A549 (cell line): Measurements from ENCODE around the gene YPEL1. TPM values are rescaled to one million over a fixed set of nuclear protein-coding genes. Genes with fewer than 3 reads are reported as not detected.

Source experiments
- ATAC-seq, 2 experiments: fragments of 200-7000 bp in 1 of 2; fragments of >200 bp in 1 of 2; cut with Nextera tagmentation in 1 of 2; cut with Tn5 transposase in 1 of 2; 3 replicates each; pipeline versions ENCODE4 v1.8.0 to v1.9.1; 2018 to 2020; ENCODE audit warnings: mild to moderate bottlenecking in 1 of 2, moderate library complexity in 1 of 2
- CTCF ChIA-PET: fragments of 300-600 bp; sonication (Branson Sonifier 250); formaldehyde crosslinking; extraction: SDS; loops from one replicate; lab custom pipeline; 2021; ENCODE audit warnings: antibody characterized with exemption, inconsistent platforms; lab: Yijun Ruan, JAX
- POLR2A ChIA-PET: fragments of 350-600 bp; formaldehyde crosslinking; extraction: SDS; loops from one replicate; lab custom pipeline; 2021; ENCODE audit warnings: antibody characterized with exemption, inconsistent platforms; lab: Yijun Ruan, JAX
- DNase-seq, 2 experiments: peaks; one replicate each; pipeline versions ENCODE4 v3.0.0 to v3.0.0-alpha.2; 2011 to 2016; ENCODE audit warnings: low read depth in 1 of 2, low spot score in 1 of 2
- FAIRE-seq: peaks from 2 replicates; lab custom pipeline; 2011; peaks lifted over from hg19 to GRCh38; lab: Jason Lieb, UNC
- H3K27ac ChIP-seq, 2 experiments: fragments of >200 bp; sonication (Bioruptor Twin); formaldehyde crosslinking; 3 replicates each; pipeline ENCODE4 v1.5.1; 2016 to 2017
- H3K4me1 ChIP-seq: fragments of >200 bp; sonication (Bioruptor Twin); formaldehyde crosslinking; 3 replicates; pipeline ENCODE4 v1.6.1; 2016
- H3K4me2 ChIP-seq: fragments of >200 bp; sonication (Bioruptor Twin); formaldehyde crosslinking; 3 replicates; pipeline ENCODE4 v1.6.1; 2016
- H3K4me3 ChIP-seq: fragments of >200 bp; sonication (Bioruptor Twin); formaldehyde crosslinking; 3 replicates; pipeline ENCODE4 v1.5.1; 2016
- H3K9me3 ChIP-seq: fragments of >200 bp; sonication (Bioruptor Twin); formaldehyde crosslinking; 3 replicates; pipeline ENCODE4 v1.6.1; 2016
- CBX8 ChIP-seq: fragments of 200-600 bp; sonication (generic); IDR thresholded peaks from 2 replicates; pipeline ENCODE4 v1.6.1; 2016
- CEBPB ChIP-seq, 2 experiments: fragments of >200 bp in 1 of 2; sonication (Bioruptor Twin) in 1 of 2; formaldehyde crosslinking in 1 of 2; IDR thresholded peaks; 2 replicates each; pipeline ENCODE4 v1.6.1; 2012 to 2016
- CHD2 ChIP-seq: fragments of 150-350 bp; IDR thresholded peaks from 2 replicates; pipeline ENCODE4 v1.6.1; 2014; ENCODE audit warnings: low read length; ENCODE audit not compliant: partially characterized antibody
- EP300 ChIP-seq, 2 experiments: fragments of >200 bp; sonication (Bioruptor Twin); formaldehyde crosslinking; IDR thresholded peaks; 2 replicates in 1 of 2; 3 replicates in 1 of 2; pipeline ENCODE4 v1.6.1; 2016 to 2017
- ESRRA ChIP-seq: fragments of 150-350 bp; IDR thresholded peaks from 2 replicates; pipeline ENCODE4 v1.6.1; 2014; ENCODE audit warnings: mild to moderate bottlenecking, low read length, borderline replicate concordance
- FOSB ChIP-seq: fragments of 250-450 bp; sonication (Bioruptor Pico); IDR thresholded peaks from 2 replicates; pipeline ENCODE4 v1.5.0; 2020; ENCODE audit warnings: mild to moderate bottlenecking, moderate library complexity
- FOSL2 ChIP-seq, 2 experiments: fragments of 450-650 bp in 1 of 2; fragments of >200 bp in 1 of 2; sonication (Bioruptor Twin) in 1 of 2; formaldehyde crosslinking; IDR thresholded peaks; 2 replicates each; pipeline versions ENCODE4 v1.5.0 to v1.6.1; 2016 to 2020; ENCODE audit warnings: mild to moderate bottlenecking in 1 of 2, moderate library complexity in 1 of 2
- FOXS1 ChIP-seq: fragments of 250-450 bp; sonication (Bioruptor Pico); IDR thresholded peaks from 2 replicates; pipeline ENCODE4 v1.5.0; 2020; ENCODE audit warnings: mild to moderate bottlenecking, moderate library complexity
- GATA3 ChIP-seq: IDR thresholded peaks from 2 replicates; pipeline ENCODE4 v1.6.1; 2012; ENCODE audit warnings: borderline replicate concordance
- HOXA7 ChIP-seq: fragments of 250-450 bp; sonication (Bioruptor Pico); IDR thresholded peaks from 2 replicates; pipeline ENCODE4 v1.5.0; 2020; ENCODE audit warnings: mild to moderate bottlenecking, moderate library complexity
- HOXB13 ChIP-seq: fragments of 250-450 bp; sonication (Bioruptor Pico); IDR thresholded peaks from 2 replicates; pipeline ENCODE4 v1.5.0; 2020; ENCODE audit warnings: low read depth, mild to moderate bottlenecking, moderate library complexity
- KDM5A ChIP-seq: fragments of 200-600 bp; sonication (generic); IDR thresholded peaks from 2 replicates; pipeline ENCODE4 v1.6.1; 2016; ENCODE audit warnings: antibody characterized with exemption, mild to moderate bottlenecking
- MAFK ChIP-seq: fragments of 450-650 bp; IDR thresholded peaks from 2 replicates; pipeline ENCODE4 v1.6.1; 2014; ENCODE audit not compliant: partially characterized antibody
- NFE2L2 ChIP-seq: fragments of 150-350 bp; conservative IDR thresholded peaks from 2 replicates; pipeline ENCODE4 v1.6.1; 2014; ENCODE audit warnings: low read length
- PHF8 ChIP-seq: fragments of 200-600 bp; sonication (generic); IDR thresholded peaks from 2 replicates; pipeline ENCODE4 v1.6.1; 2016; ENCODE audit warnings: low read depth, mild to moderate bottlenecking, antibody characterized with exemption, moderate library complexity, borderline replicate concordance
- POLR2A ChIP-seq: IDR thresholded peaks from 2 replicates; pipeline ENCODE4 v1.6.1; 2012; ENCODE audit warnings: mild to moderate bottlenecking, low read length
- POLR2AphosphoS2 ChIP-seq: conservative IDR thresholded peaks from 2 replicates; pipeline ENCODE4 v1.6.1; 2012; ENCODE audit warnings: low read length, improper control_type of control experiment, inconsistent platforms
- RAD21 ChIP-seq, 2 experiments: fragments of >200 bp in 1 of 2; sonication (Bioruptor Twin) in 1 of 2; formaldehyde crosslinking in 1 of 2; IDR thresholded peaks in 1 of 2; conservative IDR thresholded peaks in 1 of 2; 2 replicates in 1 of 2; 3 replicates in 1 of 2; pipeline ENCODE4 v1.6.1; 2012 to 2018; ENCODE audit warnings: inconsistent platforms in 1 of 2
- RARB ChIP-seq: fragments of 250-450 bp; sonication (Bioruptor Pico); IDR thresholded peaks from 2 replicates; pipeline ENCODE4 v1.8.0; 2021; ENCODE audit warnings: mild to moderate bottlenecking, moderate library complexity
- RFX5 ChIP-seq: fragments of 450-650 bp; IDR thresholded peaks from 2 replicates; pipeline ENCODE4 v1.7.1; 2014; ENCODE audit warnings: antibody characterized with exemption, mild to moderate bottlenecking, moderate library complexity
- RNF2 ChIP-seq: fragments of 200-600 bp; sonication (generic); IDR thresholded peaks from 2 replicates; pipeline ENCODE4 v1.6.1; 2016; ENCODE audit warnings: low read depth, mild to moderate bottlenecking, antibody characterized with exemption, moderate library complexity, borderline replicate concordance
- TFCP2L1 ChIP-seq: fragments of 250-450 bp; sonication (Bioruptor Pico); IDR thresholded peaks from 2 replicates; pipeline ENCODE4 v1.5.0; 2021; ENCODE audit warnings: mild to moderate bottlenecking
- TP53 ChIP-seq: fragments of 250-450 bp; sonication (Bioruptor Pico); IDR thresholded peaks from 2 replicates; pipeline ENCODE4 v1.5.0; 2021; ENCODE audit warnings: mild to moderate bottlenecking, moderate library complexity
- ZC3H11A ChIP-seq: fragments of 450-650 bp; IDR thresholded peaks from 2 replicates; pipeline ENCODE4 v1.6.1; 2014; ENCODE audit warnings: antibody characterized with exemption, mild to moderate bottlenecking
- WGBS: methylation state at CpG from one replicate; pipeline ENCODE4 v1.1.6; 2017; ENCODE audit errors: missing lambda C conversion rate; 5-methylcytosine and 5-hydroxymethylcytosine counted together
- polyA plus RNA-seq, 4 experiments: library from polyadenylated mRNA; depleted of rRNA in 3 of 4; stranded (reverse); fragments of >200 nt; fragmentation: RNase III in 1 of 4; extraction: RNeasy Plus Mini Kit Qiagen cat#74134 plus additional on column Dnase treatment in 1 of 4; gene quantifications; 2 replicates in 3 of 4; 3 replicates in 1 of 4; pipeline ENCODE4 v1.2.3, GENCODE V29; 2011 to 2017
- TF ChIP-seq, protein P1 (sequence below): fragments of >200 bp; sonication (Bioruptor Twin); formaldehyde crosslinking; IDR thresholded peaks from 2 replicates; pipeline ENCODE4 v1.6.1; 2016
- TF ChIP-seq, protein P2 (sequence below): fragments of 250-450 bp; sonication (Bioruptor Pico); IDR thresholded peaks from 2 replicates; pipeline ENCODE4 v1.5.0; 2021; ENCODE audit warnings: mild to moderate bottlenecking, moderate library complexity, borderline replicate concordance
- TF ChIP-seq, protein P3 (sequence below): IDR thresholded peaks from 2 replicates; pipeline ENCODE4 v1.6.1; 2012
- TF ChIP-seq, protein P4 (sequence below): fragments of 200-600 bp; sonication (generic); IDR thresholded peaks from 2 replicates; pipeline ENCODE4 v1.6.1; 2016; ENCODE audit warnings: antibody characterized with exemption, mild to moderate bottlenecking, moderate library complexity
- TF ChIP-seq, protein P5 (sequence below): IDR thresholded peaks from 2 replicates; pipeline ENCODE4 v1.6.1; 2012; ENCODE audit warnings: low read depth, borderline replicate concordance

The YPEL1 gene
- polyA plus RNA-seq, 2 of the 4 experiments (the other 2 are of a cell fraction): 0.22 to 0.59 TPM

DNA sequence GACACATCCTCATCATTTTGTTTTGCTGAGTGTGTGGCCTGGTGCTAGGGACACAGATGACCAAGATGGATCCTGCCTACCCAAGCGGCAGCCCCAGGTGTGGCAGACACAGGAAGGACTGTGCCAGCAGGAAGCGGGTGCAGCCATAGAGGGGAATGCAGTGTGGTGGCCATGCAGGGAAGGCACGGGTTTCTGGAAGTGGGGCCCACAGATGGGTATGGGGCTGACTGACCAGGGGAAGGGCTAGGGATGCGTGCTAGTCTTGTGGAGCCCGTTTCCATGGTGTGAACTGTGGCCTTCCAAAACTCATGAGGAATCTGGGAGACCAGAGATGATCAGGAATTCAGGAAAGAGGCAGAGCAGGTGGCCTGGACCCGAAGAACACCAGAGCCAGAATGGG is 33.5 kb downstream of the YPEL1 start:
- ATAC-seq (no peak), DNase-seq (no peak), FAIRE-seq (no peak)
- POLR2A ChIA-PET: no interaction called here
- no peak for TF ChIP-seq EP300 (IDR thresholded peaks at IDR 0.05)
- TF ChIP-seq FOSB (CRISPR knock-in tag): no peak
- no peak for TF ChIP-seq HOXA7
- TF ChIP-seq, protein P1, sequence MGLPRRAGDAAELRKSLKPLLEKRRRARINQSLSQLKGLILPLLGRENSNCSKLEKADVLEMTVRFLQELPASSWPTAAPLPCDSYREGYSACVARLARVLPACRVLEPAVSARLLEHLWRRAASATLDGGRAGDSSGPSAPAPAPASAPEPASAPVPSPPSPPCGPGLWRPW: no peak
- no peak for TF ChIP-seq FOXS1 (CRISPR knock-in tag)
- TF ChIP-seq FOSL2 (IDR thresholded peaks at IDR 0.05): no peak
- TF ChIP-seq FOSL2 (CRISPR knock-in tag; IDR thresholded peaks at IDR 0.05): no peak
- no peak for TF ChIP-seq NFE2L2
- no peak for TF ChIP-seq ZC3H11A
- TF ChIP-seq ESRRA: no peak
- no peak for TF ChIP-seq RNF2
- Histone ChIP-seq H3K27ac (no peak overlapping the region), H3K4me3 (no peak overlapping the region), H3K4me1 (no peaks in the 10 kb centered on the region), H3K4me2 (no peak overlapping the region), H3K9me3 (no peaks in the 10 kb centered on the region)
- 89% methylated on average over 5 of the region's 6 CpGs for WGBS
- CTCF ChIA-PET: no interaction called here

DNA sequence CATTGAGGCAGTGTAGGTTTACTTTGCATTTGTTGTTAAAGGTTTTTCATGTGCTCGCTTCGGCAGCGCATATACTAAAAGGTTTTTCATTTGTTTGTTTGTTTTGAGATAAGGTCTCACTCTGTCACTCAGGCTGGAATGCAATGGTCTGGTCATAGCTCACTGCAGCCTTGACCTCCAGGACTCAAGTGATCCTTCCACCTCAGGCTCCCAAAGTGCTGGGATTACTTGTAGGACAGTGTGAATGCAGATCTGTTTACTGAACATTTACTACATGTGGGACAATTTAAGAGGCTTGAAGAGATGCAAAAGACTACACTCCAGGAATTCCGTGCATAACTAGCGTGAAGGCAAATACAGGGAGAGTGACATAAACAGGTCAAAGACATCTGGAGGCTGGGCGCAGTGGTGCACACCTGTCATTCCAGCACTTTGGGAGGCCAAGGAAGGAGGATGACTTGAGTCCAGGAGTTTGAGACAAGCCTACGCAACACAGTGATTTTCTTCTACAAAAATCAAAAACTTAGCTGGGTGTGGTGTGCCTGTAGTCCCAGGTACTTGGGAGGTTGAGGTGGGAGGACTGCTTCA is 34.1 kb downstream of the YPEL1 start:
- FAIRE-seq (no peak), DNase-seq (no peak)
- CTCF ChIA-PET: no interaction called here

DNA sequence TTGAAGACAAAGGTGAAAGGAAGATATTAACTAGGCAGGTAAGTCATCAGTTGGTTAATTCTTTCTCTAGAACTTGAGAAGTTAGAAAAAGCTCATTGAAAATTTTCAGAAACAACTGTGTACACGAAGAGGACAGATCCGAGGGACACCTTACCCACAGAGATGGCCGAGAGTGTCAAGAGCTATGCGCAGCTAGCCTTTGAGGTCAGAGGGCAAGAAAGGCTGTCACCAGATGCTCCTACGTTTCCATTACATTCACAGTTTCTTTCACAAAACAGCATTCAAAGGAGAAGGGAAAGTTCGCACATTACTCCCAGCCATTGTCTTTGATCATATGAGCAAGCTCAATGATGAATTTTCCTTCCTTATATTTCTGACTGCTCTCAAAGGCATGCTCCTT is 34.8 kb downstream of the YPEL1 start:
- no peaks in the 10 kb centered on the region for H3K9me3 ChIP-seq
- H3K4me2 ChIP-seq: no peak overlapping the region
- no peak overlapping the region for H3K4me3 ChIP-seq
- FAIRE-seq (no peak), DNase-seq (no peak), ATAC-seq (no peak)
- TF ChIP-seq CBX8 (no peak), FOXS1 (CRISPR knock-in tag) (no peak), EP300 (IDR thresholded peaks at IDR 0.05) (no peak), MAFK (no peak), RFX5 (no peak), FOSL2 (IDR thresholded peaks at IDR 0.05) (no peak), FOSL2 (CRISPR knock-in tag; IDR thresholded peaks at IDR 0.05) (no peak), RAD21 (conservative IDR thresholded peaks at IDR 0.05 in 1 of 2, IDR thresholded peaks at IDR 0.05 in 1 of 2) (no peak), GATA3 (no peak)
- TF ChIP-seq, protein P2, sequence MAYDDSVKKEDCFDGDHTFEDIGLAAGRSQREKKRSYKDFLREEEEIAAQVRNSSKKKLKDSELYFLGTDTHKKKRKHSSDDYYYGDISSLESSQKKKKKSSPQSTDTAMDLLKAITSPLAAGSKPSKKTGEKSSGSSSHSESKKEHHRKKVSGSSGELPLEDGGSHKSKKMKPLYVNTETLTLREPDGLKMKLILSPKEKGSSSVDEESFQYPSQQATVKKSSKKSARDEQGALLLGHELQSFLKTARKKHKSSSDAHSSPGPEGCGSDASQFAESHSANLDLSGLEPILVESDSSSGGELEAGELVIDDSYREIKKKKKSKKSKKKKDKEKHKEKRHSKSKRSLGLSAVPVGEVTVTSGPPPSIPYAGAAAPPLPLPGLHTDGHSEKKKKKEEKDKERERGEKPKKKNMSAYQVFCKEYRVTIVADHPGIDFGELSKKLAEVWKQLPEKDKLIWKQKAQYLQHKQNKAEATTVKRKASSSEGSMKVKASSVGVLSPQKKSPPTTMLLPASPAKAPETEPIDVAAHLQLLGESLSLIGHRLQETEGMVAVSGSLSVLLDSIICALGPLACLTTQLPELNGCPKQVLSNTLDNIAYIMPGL (CRISPR knock-in tag): no peak
- TF ChIP-seq, protein P3, sequence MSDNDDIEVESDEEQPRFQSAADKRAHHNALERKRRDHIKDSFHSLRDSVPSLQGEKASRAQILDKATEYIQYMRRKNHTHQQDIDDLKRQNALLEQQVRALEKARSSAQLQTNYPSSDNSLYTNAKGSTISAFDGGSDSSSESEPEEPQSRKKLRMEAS: no peak
- POLR2A ChIA-PET: no interaction called here
- no peaks in the 10 kb centered on the region for H3K4me1 ChIP-seq
- 84% methylated on average over 6 of the region's 6 CpGs for WGBS
- no peak overlapping the region for H3K27ac ChIP-seq
- CTCF ChIA-PET: no interaction called here

More for the DNA sequence above, 34.1 kb downstream of the YPEL1 start:
- Histone ChIP-seq H3K4me1 (no peaks in the 10 kb centered on the region), H3K4me2 (no peak overlapping the region), H3K4me3 (no peak overlapping the region), H3K9me3 (no peaks in the 10 kb centered on the region), H3K27ac (no peak overlapping the region)
- no peak for ATAC-seq
- WGBS: 92% methylated on average over 7 of the region's 7 CpGs
- TF ChIP-seq PHF8 (no peak), TP53 (CRISPR knock-in tag) (no peak), TFCP2L1 (CRISPR knock-in tag) (no peak), ESRRA (no peak), RARB (CRISPR knock-in tag) (no peak), POLR2A (no peak), POLR2AphosphoS2 (no peak), HOXB13 (CRISPR knock-in tag) (no peak), CEBPB (IDR thresholded peaks at IDR 0.05) (no peak), CHD2 (no peak), MAFK (no peak), FOSB (CRISPR knock-in tag) (no peak), KDM5A (no peak), CBX8 (no peak), HOXA7 (no peak)
- TF ChIP-seq, protein P4, sequence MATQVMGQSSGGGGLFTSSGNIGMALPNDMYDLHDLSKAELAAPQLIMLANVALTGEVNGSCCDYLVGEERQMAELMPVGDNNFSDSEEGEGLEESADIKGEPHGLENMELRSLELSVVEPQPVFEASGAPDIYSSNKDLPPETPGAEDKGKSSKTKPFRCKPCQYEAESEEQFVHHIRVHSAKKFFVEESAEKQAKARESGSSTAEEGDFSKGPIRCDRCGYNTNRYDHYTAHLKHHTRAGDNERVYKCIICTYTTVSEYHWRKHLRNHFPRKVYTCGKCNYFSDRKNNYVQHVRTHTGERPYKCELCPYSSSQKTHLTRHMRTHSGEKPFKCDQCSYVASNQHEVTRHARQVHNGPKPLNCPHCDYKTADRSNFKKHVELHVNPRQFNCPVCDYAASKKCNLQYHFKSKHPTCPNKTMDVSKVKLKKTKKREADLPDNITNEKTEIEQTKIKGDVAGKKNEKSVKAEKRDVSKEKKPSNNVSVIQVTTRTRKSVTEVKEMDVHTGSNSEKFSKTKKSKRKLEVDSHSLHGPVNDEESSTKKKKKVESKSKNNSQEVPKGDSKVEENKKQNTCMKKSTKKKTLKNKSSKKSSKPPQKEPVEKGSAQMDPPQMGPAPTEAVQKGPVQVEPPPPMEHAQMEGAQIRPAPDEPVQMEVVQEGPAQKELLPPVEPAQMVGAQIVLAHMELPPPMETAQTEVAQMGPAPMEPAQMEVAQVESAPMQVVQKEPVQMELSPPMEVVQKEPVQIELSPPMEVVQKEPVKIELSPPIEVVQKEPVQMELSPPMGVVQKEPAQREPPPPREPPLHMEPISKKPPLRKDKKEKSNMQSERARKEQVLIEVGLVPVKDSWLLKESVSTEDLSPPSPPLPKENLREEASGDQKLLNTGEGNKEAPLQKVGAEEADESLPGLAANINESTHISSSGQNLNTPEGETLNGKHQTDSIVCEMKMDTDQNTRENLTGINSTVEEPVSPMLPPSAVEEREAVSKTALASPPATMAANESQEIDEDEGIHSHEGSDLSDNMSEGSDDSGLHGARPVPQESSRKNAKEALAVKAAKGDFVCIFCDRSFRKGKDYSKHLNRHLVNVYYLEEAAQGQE: no peak
- TF ChIP-seq, protein P5, sequence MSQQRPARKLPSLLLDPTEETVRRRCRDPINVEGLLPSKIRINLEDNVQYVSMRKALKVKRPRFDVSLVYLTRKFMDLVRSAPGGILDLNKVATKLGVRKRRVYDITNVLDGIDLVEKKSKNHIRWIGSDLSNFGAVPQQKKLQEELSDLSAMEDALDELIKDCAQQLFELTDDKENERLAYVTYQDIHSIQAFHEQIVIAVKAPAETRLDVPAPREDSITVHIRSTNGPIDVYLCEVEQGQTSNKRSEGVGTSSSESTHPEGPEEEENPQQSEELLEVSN: no peak
- POLR2A ChIA-PET: no interaction called here
